GM19099 (cell line): ENCODE measurements around the gene PACSIN2.

Source experiments
- POLR2A ChIP-seq: IDR thresholded peaks from 3 replicates; pipeline ENCODE4 v1.6.1; 2011; ENCODE audit warnings: low read depth; ENCODE audit not compliant: insufficient read length; ENCODE audit errors: extremely low read depth

PACSIN2 gene

DNA sequence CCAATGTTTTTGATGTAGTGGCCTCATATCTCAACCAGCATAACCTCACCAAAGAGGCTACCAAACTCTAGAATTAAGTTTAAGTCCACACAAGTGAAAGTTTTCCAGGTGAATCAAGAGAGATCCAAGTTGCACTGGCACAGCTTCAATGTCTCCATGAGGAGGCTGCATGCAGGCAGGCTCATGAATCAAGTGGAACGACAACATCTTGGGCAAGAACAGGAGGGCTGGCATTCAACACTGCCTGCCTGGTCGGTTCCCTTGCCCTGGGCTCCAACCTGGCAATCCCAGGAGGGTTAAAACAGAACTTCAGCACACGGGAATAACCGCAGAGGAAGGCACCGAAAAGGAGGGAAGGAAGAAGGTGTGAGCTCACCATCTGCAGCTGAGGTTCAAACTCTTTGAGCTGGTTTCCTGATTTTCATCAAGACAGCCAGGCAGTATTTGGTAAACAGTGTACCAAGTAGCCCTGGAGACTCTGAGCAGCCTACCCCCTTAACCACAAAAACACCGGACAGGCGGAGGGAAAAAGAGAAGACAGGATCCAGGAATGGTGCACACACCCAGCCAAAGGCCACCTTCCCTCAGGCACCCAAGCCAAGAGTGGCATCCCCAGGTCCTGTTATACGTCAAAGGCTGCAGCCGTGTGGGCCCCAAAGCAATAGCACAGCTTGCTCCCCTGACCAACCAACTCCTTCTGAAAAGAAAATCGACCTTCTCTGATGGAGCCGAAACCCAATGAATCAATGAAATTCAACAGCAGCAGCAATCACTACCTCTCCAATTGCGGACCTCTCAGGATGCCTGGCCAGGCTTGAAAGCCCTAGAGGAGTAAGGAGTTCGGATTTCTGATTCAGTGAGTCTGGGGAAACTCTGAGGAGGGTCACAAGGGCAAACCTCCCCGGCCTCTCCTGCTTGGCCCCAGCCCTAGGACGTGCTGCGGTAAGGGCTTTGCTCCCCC is 1.3 kb downstream of the PACSIN2 start:
- no peak for TF ChIP-seq POLR2A

GRCh38 chr22:43012390-43012789 is 2.6 kb downstream of the PACSIN2 start:
- no peak for TF ChIP-seq POLR2A

DNA sequence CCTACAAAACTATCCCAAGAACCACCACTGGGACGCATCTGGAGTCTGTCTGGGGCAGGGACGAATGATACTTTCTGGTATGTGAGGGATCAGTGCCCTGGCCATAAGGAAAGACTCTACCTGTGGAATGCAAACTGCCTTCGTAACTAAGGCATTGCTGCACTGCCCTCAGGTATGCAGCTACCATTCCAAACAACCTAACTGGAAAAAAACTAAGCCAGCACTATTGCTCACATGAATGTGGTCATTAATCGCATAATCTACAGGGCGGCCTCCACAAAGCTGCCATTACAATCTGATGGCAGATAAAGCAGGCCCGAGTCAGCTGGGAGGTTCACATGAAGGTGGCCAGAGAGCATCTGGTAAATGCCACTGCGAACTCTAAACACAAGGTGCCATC is 3.9 kb downstream of the PACSIN2 start:
- TF ChIP-seq POLR2A: no peak

- TF ChIP-seq POLR2A: no peak
Observed at GRCh38 chr22:43009444-43009843, 5.5 kb downstream of the PACSIN2 start.

- no peak for TF ChIP-seq POLR2A
Observed at GRCh38 chr22:43008921-43009320, 6.0 kb downstream of the PACSIN2 start.

DNA sequence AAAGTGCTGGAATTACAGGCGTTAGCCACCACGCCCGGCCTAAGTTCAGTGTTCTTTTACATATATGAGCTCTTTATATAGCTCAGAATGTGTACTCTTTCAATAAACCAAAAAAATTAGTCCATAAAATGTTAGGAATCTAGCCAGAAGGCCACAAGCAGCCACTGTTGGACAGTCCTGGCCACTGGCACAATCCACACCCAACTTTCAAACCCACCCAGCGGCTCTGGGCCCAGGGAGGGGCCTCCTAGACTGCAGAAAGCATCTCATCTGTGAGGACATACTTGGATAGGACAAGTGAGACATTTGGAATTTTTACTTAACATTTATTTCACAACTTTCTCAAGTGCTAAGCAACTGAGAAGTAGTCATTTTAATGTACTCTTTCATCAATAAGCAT is 6.4 kb downstream of the PACSIN2 start:
- no peak for TF ChIP-seq POLR2A

GRCh38 chr22:43007519-43008102 is 7.3 kb downstream of the PACSIN2 start:
- TF ChIP-seq POLR2A: no peak

DNA sequence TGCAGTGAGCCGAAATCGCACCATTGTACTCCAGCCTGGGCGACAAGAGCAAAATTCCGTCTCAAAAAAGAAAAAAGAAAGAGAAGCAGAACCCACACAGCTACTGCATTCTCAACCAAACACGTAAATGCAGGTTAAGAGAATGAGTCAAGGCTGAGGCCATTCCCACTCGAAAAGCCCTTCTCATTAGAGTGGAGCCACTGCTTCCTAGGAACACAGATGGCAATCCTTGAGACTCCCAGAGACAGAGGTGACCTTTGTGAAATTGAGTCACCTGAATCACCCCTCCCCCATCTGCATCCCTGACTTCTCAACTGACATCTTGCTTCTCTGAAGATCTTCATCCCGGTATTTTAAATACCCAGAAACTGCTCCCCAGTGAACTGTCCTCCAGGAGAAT is 8.2 kb downstream of the PACSIN2 start:
- no peak for TF ChIP-seq POLR2A

- TF ChIP-seq POLR2A: no peak
Observed at GRCh38 chr22:43006016-43006505, 8.9 kb downstream of the PACSIN2 start.

- no peak for TF ChIP-seq POLR2A
Observed at GRCh38 chr22:43005106-43005505, 9.8 kb downstream of the PACSIN2 start.

- TF ChIP-seq POLR2A: no peak
Observed at GRCh38 chr22:43004362-43005035, 10.4 kb downstream of the PACSIN2 start.

- no peak for TF ChIP-seq POLR2A
Observed at GRCh38 chr22:43002202-43002586, 12.8 kb downstream of the PACSIN2 start.

GRCh38 chr22:43001271-43002201 is 13.4 kb downstream of the PACSIN2 start:
- no peak for TF ChIP-seq POLR2A

DNA sequence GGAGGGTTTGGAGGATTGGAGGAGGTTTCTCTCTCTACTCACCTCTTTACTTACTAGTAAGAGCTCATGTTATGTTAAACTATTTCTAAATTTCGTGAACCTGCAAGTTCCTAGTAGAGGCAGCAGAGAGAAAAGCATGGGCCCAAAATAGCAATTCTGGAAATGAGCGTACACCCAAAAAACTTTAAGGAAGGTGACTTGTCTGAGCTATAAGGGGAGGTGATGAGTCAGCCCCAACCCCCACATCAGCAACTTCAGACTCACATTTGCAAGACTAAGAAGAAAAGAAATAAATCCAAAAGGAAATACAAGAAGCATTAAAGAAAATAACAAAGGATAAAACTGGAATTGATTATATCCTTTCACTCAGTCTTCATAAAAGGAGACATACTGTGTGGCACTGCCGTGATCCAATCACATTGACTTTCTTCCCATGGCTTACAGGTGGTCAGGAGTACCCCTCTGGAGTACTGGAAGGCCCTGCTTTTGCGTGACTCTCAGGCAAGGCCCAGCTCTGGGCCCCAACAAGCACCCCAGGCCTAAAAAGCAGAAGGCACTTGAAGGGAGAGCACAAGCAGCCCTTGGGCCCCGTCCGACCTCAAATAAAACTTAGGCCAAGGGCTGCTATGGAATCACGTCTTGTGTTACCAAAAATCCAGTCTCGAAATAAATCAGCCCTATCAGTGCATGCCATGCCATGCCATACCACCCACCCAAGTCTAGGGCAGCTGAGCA is 14.3 kb downstream of the PACSIN2 start:
- TF ChIP-seq POLR2A: no peak
